ENCODE measurements around the gene TPRG1.

Gene TPRG1

GRCh38 chr3:189171707-189172106 lies at the start of gene TPRG1:
TPRG1 (plus strand) TSS chr3:189171971; CDS start chr3:189207385, 35,414 bp downstream.
- no peak for DNase-seq

- DNase-seq: no peak
Observed at GRCh38 chr3:189122110-189122509, 49.7 kb upstream of the TPRG1 start.

- no peak for DNase-seq
Observed at GRCh38 chr3:189122526-189123205, 49.1 kb upstream of the TPRG1 start.

- no peak for DNase-seq
Observed at GRCh38 chr3:189123595-189124387, 48.0 kb upstream of the TPRG1 start.

- peak; percentile 80 for DNase-seq
Observed at GRCh38 chr3:189132231-189132671, 39.5 kb upstream of the TPRG1 start.

GRCh38 chr3:189132839-189133238 lies 38.9 kb upstream of the TPRG1 start:
- no peak for DNase-seq

GRCh38 chr3:189133768-189134167 lies 38.0 kb upstream of the TPRG1 start:
- DNase-seq: no peak

- DNase-seq: no peak
Observed at GRCh38 chr3:189137416-189137815, 34.4 kb upstream of the TPRG1 start.

- no peak for DNase-seq
Observed at GRCh38 chr3:189138901-189139610, 32.7 kb upstream of the TPRG1 start.

GRCh38 chr3:189139611-189139940 lies 32.2 kb upstream of the TPRG1 start:
- DNase-seq: no peak

GRCh38 chr3:189142527-189142926 lies 29.2 kb upstream of the TPRG1 start:
- peak; percentile 22 for DNase-seq

- DNase-seq: no peak
Observed at GRCh38 chr3:189143321-189143720, 28.4 kb upstream of the TPRG1 start.

GRCh38 chr3:189143771-189144170 lies 28.0 kb upstream of the TPRG1 start:
- no peak for DNase-seq

- DNase-seq: peak; percentile 47
Observed at GRCh38 chr3:189144645-189145044, 27.1 kb upstream of the TPRG1 start.

- DNase-seq: no peak
Observed at GRCh38 chr3:189146848-189147247, 24.9 kb upstream of the TPRG1 start.

GRCh38 chr3:189148081-189148507 lies 23.7 kb upstream of the TPRG1 start:
- DNase-seq: peak; percentile 51

- no peak for DNase-seq
Observed at GRCh38 chr3:189149203-189149602, 22.6 kb upstream of the TPRG1 start.

GRCh38 chr3:189157232-189158007 lies 14.4 kb upstream of the TPRG1 start:
- DNase-seq: no peak

GRCh38 chr3:189158034-189158433 lies 13.7 kb upstream of the TPRG1 start:
- no peak for DNase-seq

- DNase-seq: no peak
Observed at GRCh38 chr3:189160519-189161309, 11.1 kb upstream of the TPRG1 start.

- no peak for DNase-seq
Observed at GRCh38 chr3:189165092-189165612, 6.6 kb upstream of the TPRG1 start.

GRCh38 chr3:189166321-189166720 lies 5.5 kb upstream of the TPRG1 start:
- no peak for DNase-seq
